ENCODE measurements around the gene CRB3.

CRB3 gene

DNA sequence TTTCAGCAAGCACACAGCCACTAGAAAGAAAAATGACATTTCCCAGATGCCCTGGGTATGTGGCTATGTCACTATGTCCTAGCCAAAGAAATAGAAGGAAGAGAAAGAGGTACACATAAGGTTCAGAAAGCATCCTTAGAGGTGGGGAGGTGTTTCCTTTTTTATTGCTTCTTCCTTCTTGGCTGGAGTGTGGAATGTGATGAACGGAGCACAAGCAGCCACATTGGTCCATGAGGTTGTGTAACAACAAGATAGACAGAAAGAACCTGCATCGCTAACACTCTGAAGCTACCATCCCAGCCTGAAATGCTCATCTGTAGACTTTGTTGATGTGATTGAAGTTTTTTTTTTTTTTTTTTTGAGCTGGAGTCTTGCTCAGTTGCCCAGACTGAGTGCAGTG lies 11.2 kb upstream of the CRB3 start:
- Mint-ChIP-seq H3K27ac (no peak overlapping the region), H3K9me3 (peaks cover 4% of the 10 kb centered on the region), H3K27me3 (no peaks in the 10 kb centered on the region), H3K4me3 (no peak overlapping the region), H3K36me3 (peaks cover 59% of the 10 kb centered on the region), H3K4me1 (peaks cover 8% of the 10 kb centered on the region)
- no peak for ATAC-seq

DNA sequence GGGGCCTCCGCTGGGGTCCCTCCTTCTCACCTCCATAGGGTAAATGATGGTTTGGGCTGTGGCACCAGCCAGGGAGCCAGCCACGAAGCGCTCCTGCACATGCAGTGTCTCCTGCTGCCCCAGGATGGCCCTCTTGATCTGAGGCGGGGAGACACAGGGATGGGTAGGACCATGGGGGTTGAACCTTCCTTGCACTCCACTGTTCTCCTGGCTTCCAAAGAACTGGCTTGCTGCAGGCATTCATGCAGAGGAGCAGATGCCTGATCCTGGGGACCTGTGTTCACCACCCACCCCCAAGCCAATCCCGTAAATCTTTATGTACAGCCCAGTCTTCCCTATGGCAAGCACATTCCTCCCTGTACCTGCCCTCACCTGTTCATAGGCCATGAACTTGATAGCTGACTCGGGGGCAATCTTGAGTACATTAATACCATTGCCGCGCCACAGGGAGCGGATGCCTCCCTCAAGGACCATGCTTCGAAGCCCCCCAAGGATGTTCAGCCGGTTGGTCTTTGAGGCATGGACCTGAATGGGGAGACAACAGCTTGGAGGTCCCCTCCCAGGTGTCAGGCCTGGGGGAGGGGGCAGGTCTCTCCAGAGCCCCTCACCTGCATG lies 10.0 kb upstream of the CRB3 start:
- H3K4me1 Mint-ChIP-seq, result peaks cover 19% of the 10 kb centered on the region
- no peak overlapping the region for H3K27ac Mint-ChIP-seq
- peaks cover 59% of the 10 kb centered on the region for H3K36me3 Mint-ChIP-seq
- no peak overlapping the region for H3K4me3 Mint-ChIP-seq
- no peak for ATAC-seq
- no peaks in the 10 kb centered on the region for H3K27me3 Mint-ChIP-seq
- H3K9me3 Mint-ChIP-seq, result peaks cover 4% of the 10 kb centered on the region

DNA sequence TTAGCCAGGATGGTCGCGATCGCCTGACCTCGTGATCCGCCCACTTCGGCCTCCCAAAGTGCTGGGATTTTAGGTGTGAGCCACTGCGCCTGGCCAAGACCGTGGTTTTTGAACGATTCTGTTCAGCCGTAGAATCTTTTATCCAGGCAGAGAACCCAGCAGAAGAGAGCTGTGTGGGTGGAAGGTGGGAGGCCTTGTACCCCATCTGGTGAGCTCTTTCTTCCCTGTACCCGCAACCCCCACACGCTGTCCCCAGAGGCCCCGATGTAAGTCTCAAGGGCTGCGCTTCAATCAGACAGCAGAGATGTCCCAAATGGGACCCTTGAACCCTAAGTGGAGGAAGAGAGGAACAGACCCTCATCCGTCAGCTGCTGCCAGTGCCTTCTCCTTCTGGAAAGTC lies 8.1 kb upstream of the CRB3 start:
- no peak for ATAC-seq
- Mint-ChIP-seq H3K36me3 (peaks cover 51% of the 10 kb centered on the region), H3K9me3 (peaks cover 4% of the 10 kb centered on the region), H3K27me3 (no peaks in the 10 kb centered on the region), H3K27ac (no peak overlapping the region), H3K4me3 (no peak overlapping the region), H3K4me1 (peaks cover 20% of the 10 kb centered on the region)

DNA sequence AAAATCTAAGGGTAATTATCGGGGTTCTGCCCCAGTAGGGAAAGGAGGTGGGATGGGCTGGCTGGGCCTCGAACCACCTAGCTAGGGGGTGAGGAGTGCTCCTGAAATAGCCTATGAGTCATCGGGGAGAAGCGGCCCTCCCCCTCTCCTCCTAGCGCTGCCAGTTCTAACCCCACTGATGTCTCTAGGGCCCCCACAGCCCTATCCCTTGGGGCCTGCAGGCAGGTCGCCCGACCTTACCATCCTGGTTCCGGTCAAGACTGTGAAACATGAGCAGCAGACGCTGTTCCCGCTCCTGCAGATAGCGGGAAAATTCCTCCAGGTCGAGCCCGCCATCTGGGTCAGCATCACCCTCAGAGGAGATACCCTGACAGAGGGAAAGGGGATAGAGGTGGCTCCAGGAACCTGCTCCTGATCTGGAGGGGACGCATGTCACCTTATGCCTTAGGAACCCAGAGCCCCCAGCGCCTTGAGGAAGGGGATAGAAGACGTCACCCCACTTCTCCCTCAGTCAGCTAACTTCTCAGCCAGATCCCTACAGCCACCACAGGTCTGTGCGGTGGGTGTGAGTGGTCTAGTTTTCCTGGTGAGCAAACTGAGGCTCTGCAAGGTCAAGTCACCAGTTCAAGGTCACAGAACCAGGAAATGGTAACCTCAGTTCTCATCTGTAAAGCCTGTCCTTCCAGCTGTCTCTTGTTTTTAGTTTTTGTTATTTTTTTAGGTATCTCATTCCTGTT lies 5.9 kb upstream of the CRB3 start:
- H3K36me3 Mint-ChIP-seq, result peaks cover 34% of the 10 kb centered on the region
- no peaks in the 10 kb centered on the region for H3K27me3 Mint-ChIP-seq
- peak overlapping the region; percentile 82 for H3K27ac Mint-ChIP-seq
- H3K9me3 Mint-ChIP-seq, result peaks cover 4% of the 10 kb centered on the region
- H3K4me1 Mint-ChIP-seq, result peaks cover 20% of the 10 kb centered on the region
- peak overlapping the region; percentile 87 for H3K4me3 Mint-ChIP-seq
- peak; percentile 46 for ATAC-seq

DNA sequence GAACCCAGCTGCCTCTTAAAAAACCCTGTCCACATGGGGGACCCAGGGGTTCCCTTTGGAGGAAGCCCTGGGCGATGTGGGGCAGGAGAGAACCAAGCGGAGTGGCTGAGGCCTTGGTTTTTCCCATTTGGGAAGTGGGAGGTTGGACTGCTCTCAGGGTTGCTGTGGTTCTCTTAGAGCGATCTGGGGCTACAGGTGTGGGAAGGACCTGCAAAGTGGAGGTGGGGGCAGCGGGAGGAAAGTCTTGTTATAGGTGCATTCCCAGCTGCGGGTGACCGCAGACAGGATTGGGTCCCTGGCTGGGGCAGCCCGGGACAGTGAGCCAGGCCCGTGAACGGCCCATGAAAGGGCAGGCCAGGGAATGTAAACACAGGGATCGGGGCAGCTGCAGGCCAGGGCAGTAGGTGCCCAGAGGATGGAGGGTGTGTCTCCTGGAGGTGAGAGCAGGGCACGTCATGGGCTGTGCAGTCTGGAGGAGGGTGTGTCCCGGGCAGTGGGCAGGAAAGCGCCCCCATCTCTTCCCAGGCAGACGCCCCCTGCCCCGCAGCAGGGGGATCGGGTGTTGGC lies 5.3 kb upstream of the CRB3 start:
- Mint-ChIP-seq H3K4me1 (peaks cover 21% of the 10 kb centered on the region), H3K27me3 (no peaks in the 10 kb centered on the region), H3K36me3 (peaks cover 27% of the 10 kb centered on the region), H3K9me3 (peaks cover 4% of the 10 kb centered on the region), H3K4me3 (peak overlapping the region; percentile 87), H3K27ac (peak overlapping the region; percentile 82)
- no peak for ATAC-seq

GRCh38 chr19:6459262-6460098 lies 4.6 kb upstream of the CRB3 start, which contains the start of gene SLC25A23:
SLC25A23 (minus strand) TSS chr19:6459792; CDS start chr19:6459628, 164 bp downstream.
- Mint-ChIP-seq H3K9me3 (no peaks in the 10 kb centered on the region), H3K4me1 (peaks cover 28% of the 10 kb centered on the region), H3K4me3 (peak within 1 kb of the TSS; percentile 87), H3K36me3 (peaks cover 20% of the 10 kb centered on the region), H3K27ac (peak within 1 kb of the TSS; percentile 91), H3K27me3 (no peaks in the 10 kb centered on the region)
- peak; percentile 63 for ATAC-seq

DNA sequence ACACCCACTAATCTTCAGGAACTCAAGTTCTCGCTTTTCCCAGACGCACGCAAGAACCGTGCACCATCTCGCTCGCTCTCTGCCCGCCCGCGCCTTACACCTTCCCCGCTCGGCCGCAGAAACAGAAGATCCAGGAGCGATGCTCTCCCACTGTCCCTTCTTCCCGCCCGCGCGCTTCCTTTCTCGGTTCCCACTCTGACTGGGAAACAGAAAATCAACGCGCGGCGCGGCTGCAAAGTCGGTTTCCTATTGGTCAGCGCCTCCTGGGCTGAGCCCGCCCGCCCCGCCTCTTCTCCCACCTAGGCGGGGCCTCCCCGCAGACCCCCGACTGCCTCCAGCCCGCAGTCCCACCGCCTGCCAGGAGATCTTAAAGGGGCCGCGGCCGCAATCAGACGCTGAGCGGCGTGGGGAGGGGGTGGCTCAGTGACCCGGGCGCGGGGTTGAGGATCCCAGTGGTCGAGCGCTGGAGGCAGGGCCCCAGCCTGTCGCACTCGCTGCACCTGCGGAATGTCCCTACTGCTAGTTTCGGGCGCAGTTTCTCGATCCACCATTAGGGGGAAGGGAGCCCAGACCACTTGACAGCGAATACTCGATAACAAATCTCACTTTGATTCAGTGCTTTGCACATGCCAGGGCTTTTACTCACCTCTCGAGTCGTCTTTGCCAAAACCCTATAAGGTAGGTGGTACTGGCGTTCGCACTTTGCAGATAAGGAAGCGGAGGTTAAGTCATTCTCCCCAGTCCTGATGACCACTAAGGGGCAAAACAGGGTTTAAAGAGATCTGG lies 3.8 kb upstream of the CRB3 start:
- Mint-ChIP-seq H3K4me3 (peak overlapping the region; percentile 84), H3K9me3 (no peaks in the 10 kb centered on the region), H3K27me3 (no peaks in the 10 kb centered on the region), H3K27ac (peak overlapping the region; percentile 91), H3K4me1 (peaks cover 36% of the 10 kb centered on the region), H3K36me3 (peaks cover 12% of the 10 kb centered on the region)
- peak; percentile 92 for ATAC-seq

GRCh38 chr19:6465006-6465405 lies 935 bp downstream of the CRB3 start:
- H3K36me3 Mint-ChIP-seq, result peaks cover 31% of the 10 kb centered on the region
- no peak for ATAC-seq
- H3K4me3 Mint-ChIP-seq, result no peak overlapping the region
- H3K27ac Mint-ChIP-seq, result no peak overlapping the region
- peaks cover 33% of the 10 kb centered on the region for H3K4me1 Mint-ChIP-seq
- no peaks in the 10 kb centered on the region for H3K9me3 Mint-ChIP-seq
- H3K27me3 Mint-ChIP-seq, result no peaks in the 10 kb centered on the region

DNA sequence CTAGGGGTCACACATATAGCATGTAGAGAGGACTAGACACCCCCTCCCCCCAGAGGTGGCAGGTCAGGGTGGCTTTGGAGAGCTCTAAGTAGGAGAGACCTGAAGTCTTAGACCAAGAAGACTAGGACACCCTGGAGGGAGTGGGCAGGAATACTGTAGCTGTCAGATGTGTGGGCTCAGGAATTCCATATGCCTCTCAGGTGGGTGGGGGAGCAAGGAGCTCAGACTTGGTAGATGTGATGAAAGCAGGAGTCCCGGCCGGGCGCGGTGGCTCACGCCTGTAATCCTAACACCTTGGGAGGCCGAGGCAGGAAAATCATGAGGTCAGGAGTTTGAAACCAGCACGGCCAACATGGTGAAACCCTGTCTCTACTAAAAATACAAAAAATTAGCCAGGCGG lies 1.6 kb downstream of the CRB3 start:
- Mint-ChIP-seq H3K9me3 (no peaks in the 10 kb centered on the region), H3K27me3 (no peaks in the 10 kb centered on the region), H3K4me1 (peaks cover 33% of the 10 kb centered on the region), H3K36me3 (peaks cover 36% of the 10 kb centered on the region), H3K4me3 (no peak overlapping the region), H3K27ac (no peak overlapping the region)
- no peak for ATAC-seq

GRCh38 chr19:6466526-6467248 lies 2.6 kb downstream of the CRB3 start:
- Mint-ChIP-seq H3K27ac (no peak overlapping the region), H3K36me3 (peaks cover 36% of the 10 kb centered on the region)
- no peak for ATAC-seq

GRCh38 chr19:6467384-6467783 lies 3.3 kb downstream of the CRB3 start:
- H3K36me3 Mint-ChIP-seq, result peaks cover 36% of the 10 kb centered on the region
- ATAC-seq, result no peak
- no peak overlapping the region for H3K4me3 Mint-ChIP-seq
- H3K4me1 Mint-ChIP-seq, result peaks cover 33% of the 10 kb centered on the region
- no peak overlapping the region for H3K27ac Mint-ChIP-seq
- no peaks in the 10 kb centered on the region for H3K27me3 Mint-ChIP-seq
- H3K9me3 Mint-ChIP-seq, result no peaks in the 10 kb centered on the region

More at GRCh38 chr19:6466526-6467248, 2.6 kb downstream of the CRB3 start:
- Mint-ChIP-seq H3K9me3 (no peaks in the 10 kb centered on the region), H3K4me1 (peaks cover 33% of the 10 kb centered on the region), H3K4me3 (no peak overlapping the region), H3K27me3 (no peaks in the 10 kb centered on the region)

DNA sequence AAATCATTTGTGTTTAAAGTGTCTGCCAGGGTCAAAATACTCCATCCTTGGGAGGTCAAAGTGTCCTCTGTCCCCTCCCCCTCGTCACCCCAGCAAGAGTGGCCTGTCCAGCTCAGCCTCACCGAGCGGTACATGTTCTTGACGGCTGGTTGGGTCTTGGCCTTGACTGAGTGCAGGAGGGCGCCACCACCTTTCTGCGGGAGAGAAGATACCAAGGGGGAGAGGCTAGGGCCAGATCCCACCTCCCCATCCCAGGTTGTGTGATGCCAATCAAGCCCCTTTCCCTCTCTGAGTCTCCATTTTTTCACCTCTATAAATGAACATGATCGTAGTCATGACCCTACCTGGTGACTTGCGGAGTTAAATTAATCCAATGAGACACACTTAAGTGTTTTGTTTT lies 6.1 kb downstream of the CRB3 start:
- Mint-ChIP-seq H3K4me1 (peaks cover 18% of the 10 kb centered on the region), H3K36me3 (peaks cover 46% of the 10 kb centered on the region), H3K27ac (no peak overlapping the region), H3K9me3 (no peaks in the 10 kb centered on the region), H3K4me3 (no peak overlapping the region), H3K27me3 (no peaks in the 10 kb centered on the region)
- no peak for ATAC-seq

- H3K27me3 Mint-ChIP-seq, result no peaks in the 10 kb centered on the region
- peaks cover 49% of the 10 kb centered on the region for H3K36me3 Mint-ChIP-seq
- H3K4me1 Mint-ChIP-seq, result peaks cover 11% of the 10 kb centered on the region
- ATAC-seq, result no peak
- no peak overlapping the region for H3K27ac Mint-ChIP-seq
- no peaks in the 10 kb centered on the region for H3K9me3 Mint-ChIP-seq
- no peak overlapping the region for H3K4me3 Mint-ChIP-seq
Measured at GRCh38 chr19:6471076-6471475, 7.0 kb downstream of the CRB3 start.

DNA sequence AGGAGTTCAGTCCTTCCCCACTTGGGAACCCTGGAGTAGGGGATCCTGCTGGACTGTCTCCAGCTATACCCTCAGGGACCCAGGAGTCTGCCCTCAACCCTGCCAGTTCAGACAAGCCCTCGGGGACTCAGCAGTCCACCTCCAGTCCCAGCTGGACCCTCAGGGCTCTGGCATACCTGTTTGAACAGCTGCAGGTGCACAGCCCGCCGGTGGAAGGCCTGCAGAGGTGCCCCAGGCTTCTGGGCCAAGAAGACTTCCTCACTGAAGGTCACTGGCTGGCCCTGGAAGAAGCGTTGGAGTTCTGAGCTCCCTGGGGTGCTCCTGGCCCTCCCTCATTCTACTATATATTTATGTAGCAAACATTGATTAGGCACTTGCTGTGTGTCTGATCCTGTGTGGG lies 8.6 kb downstream of the CRB3 start:
- Mint-ChIP-seq H3K4me3 (no peak overlapping the region), H3K9me3 (no peaks in the 10 kb centered on the region), H3K27me3 (no peaks in the 10 kb centered on the region), H3K36me3 (peaks cover 45% of the 10 kb centered on the region), H3K27ac (no peak overlapping the region), H3K4me1 (peaks cover under 1% of the 10 kb centered on the region)
- no peak for ATAC-seq
